Tibial nerve (tissue), 3 donors: ENCODE measurements around the gene KCNMA1.

Source experiments
- CTCF ChIP-seq, 5 experiments: fragments of 200-600 bp in 3 of 5; fragments of 450-650 bp in 2 of 5; sonication (generic) in 3 of 5; IDR thresholded peaks; one replicate each; pipeline ENCODE4 v1.5.1; 2016 to 2019; ENCODE audit warnings: antibody characterized with exemption in 5 of 5, mild to moderate bottlenecking in 3 of 5, moderate library complexity in 2 of 5
- POLR2A ChIP-seq, 2 donors: fragments of 450-650 bp; IDR thresholded peaks; one replicate each; pipeline ENCODE4 v1.6.1; 2017; ENCODE audit warnings: antibody characterized with exemption in 2 of 2, mild to moderate bottlenecking in 2 of 2, moderate library complexity in 2 of 2

GRCh38 chr10:77639756-77640155 is 2.1 kb upstream of the KCNMA1 start:
- TF ChIP-seq CTCF (IDR thresholded peaks at IDR 0.05) (no peak), POLR2A (IDR thresholded peaks at IDR 0.05) (no peak)
